HG02885 (cell line): ENCODE data around the gene ADAMTS20.

Source experiments
- ATAC-seq: cut with Tn5 transposase; IDR thresholded peaks from one replicate; pipeline ENCODE4 v1.9.1; 2021; ENCODE audit warnings: mild to moderate bottlenecking; ENCODE audit not compliant: unreplicated experiment, poor library complexity

The ADAMTS20 gene

GRCh38 chr12:43318021-43318420 lies 234.0 kb downstream of the ADAMTS20 start:
- ATAC-seq, result no peak

DNA sequence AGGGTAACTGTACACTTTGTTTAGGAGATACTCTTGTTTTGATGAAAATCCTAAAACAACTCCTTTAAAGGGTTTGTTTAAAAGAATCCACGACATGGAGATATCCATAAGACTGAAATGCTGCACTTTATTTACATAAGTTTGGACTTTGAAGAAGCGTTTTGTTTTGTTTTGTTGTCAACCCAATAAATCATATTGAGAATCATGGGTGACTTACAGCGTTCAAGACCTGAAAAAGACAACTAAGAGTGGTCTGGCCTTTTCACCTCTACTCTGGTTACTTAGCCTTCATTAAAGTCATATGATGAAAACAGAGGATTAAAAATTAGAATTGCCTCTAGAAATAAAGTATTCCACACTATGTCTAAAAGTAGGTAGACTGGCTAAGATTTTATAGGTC lies 234.8 kb downstream of the ADAMTS20 start:
- ATAC-seq, result no peak

DNA sequence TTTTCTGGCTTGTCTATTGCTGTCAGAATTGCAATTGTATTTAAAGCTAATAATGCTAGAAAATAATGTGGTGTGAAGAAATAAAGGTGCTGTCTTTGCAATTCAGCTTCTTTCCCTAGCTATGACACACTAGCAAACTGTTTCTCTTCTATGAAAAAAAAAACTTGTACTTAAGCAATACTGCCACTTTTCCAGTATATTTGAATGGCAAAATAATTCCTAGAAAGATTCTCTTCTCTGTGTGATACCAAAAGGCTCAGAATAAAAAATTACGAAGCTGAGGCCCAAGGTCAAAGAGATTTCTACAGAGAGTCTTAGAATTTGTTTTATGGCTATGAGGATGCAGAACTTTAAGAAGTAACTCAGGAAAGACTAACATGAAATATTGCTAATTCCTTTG lies 235.5 kb downstream of the ADAMTS20 start:
- no peak for ATAC-seq

GRCh38 chr12:43315961-43316360 lies 236.0 kb downstream of the ADAMTS20 start:
- no peak for ATAC-seq

DNA sequence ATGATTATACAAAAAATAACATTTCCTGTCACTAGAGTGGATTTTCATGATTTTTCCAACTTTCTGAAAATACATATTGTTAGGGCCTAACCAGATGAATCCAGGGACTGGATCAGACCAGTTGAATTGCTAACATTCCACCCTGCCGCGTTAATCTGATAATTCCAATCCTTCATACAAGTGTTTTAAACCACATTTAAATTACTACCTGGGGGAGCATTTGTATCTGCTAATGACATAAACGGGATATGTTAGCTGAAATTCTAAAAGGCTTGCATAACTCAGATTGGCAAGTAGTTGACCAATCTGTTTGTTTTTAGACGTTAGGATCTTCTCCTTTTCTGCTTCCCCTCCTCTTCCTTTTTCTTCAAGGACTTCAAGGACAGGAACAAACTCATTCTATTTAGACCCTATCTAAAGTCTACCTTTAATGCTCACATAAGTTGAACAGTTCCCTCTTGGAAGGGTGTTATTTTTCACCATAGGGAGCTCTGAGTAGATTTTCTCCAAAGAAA lies 239.0 kb downstream of the ADAMTS20 start:
- ATAC-seq, result no peak

- ATAC-seq, result no peak
These were observed 241.4 kb downstream of the ADAMTS20 start for GRCh38 chr12:43310596-43310995.

DNA sequence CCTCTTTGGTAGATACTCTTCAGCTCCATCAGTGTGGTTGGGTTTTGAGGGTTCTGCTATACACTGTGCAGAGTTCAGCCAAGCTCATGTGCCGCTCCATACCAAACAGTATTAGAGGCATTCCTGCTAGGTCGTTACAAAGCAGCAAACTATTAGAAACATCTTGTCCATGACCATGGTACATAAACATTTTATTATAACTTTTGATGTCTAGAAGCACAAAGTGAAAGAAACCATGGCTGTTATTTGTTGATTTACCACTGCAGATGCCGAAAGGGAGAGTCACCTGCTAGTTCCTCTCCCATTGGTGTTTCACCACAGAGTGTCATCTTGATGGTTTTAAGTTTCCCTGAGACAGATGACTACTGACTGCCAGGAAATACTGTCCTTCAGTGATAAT lies 242.0 kb downstream of the ADAMTS20 start:
- ATAC-seq, result no peak

GRCh38 chr12:43308776-43309175 lies 243.2 kb downstream of the ADAMTS20 start:
- no peak for ATAC-seq

- ATAC-seq, result no peak
These were observed 244.9 kb downstream of the ADAMTS20 start for GRCh38 chr12:43307126-43307525.

DNA sequence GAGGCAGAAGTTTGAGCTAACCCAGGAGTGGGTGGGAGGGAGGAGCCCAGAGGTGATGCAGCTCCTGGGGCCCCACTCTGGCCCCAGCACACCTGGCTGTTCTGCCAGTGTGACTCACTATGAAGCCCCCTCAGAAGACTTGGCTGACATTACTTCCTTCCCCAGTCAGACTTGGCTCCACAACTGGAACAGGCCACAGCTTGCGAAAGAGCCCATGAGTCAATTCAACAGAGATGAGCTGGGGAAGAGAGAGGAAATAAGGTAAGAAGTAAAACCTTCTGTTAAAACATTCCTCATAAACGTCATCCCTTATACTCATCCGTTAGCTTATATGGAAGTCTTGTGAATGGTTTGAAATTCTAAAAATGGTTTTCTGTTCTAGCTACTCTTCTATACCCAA lies 245.9 kb downstream of the ADAMTS20 start:
- ATAC-seq, result no peak

DNA sequence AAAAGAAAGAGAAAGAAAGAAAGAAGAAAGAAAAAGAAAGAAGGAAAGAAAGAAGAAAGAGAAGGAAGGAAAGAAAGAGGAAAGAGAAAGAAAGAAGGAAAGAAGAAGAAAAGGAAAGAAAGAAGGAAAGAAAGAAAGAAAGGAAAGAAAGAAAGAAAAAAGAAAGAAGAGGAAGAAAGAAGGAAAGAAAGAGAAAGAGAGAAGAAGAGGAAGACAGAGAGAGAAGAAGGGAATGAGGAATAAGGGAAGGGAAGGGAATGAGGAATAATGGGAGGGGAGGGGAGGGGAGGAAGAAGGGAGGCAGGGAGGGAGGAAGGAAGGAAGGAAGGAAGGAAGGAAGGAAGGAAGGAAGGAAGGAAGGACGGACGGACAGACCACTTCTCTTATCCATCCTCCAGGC lies 246.9 kb downstream of the ADAMTS20 start:
- no peak for ATAC-seq
